GM10266 (cell line): ENCODE data around the gene LCN12.

ENCODE experiments used
- DNase-seq: peaks from one replicate; pipeline ENCODE4 v3.0.0; 2012; ENCODE audit errors: extremely low spot score
- CTCF ChIP-seq: IDR thresholded peaks from 2 replicates; pipeline ENCODE4 v1.5.1; 2012; ENCODE audit warnings: mild to moderate bottlenecking, low read depth; ENCODE audit not compliant: control insufficient read depth, insufficient read depth; ENCODE audit errors: missing control alignments

LCN12 gene

DNA sequence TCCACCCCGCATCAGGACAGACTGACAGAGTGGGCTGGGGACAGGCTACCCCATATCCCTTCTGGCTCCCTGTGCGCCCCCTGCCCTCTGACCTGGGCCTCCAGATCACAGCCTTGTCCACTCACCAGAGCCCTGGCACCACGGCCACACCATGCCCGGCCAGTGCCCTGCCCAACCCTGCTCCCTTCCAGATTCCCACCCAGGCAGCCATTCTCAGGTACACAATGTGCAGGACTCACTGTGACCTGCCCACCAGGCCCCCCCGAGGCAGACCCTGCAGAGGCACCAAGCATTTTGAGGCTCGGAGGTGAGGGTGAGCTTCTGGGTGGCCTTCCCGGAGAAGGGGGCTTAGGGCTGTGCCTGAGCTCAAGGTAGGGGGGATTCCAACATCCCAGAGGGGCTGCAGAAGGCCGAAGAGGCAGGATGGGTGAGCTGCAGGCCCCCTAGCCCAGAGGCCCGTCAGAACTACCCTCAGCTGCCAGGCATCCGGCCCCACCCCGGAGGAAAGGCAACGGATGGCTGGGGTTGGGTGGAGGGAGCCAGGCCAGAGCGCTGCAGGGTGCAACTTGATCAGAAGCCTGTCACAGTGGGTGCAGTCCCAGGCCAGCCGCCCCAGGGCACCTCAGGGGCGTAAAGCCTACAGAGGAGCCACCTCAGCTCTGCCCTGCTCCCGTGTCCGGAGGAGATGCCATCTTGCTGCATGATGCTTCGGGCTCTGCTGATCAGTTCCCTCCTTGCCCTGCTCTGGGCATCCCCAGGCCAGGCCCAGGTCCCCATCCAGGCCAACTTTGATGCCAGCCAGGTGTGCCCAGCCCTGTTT lies 30.4 kb downstream of the LCN12 start, which contains the start of gene LCNL1:
Gene LCNL1 (plus strand): TSS at position 762 of the 820 bp plus-strand sequence. CDS start 594 bp downstream, outside the sequence.
- DNase-seq: no peak
- TF ChIP-seq CTCF: no peak

GRCh38 chr9:136983167-136983566 lies 31.1 kb downstream of the LCN12 start:
- no peak for TF ChIP-seq CTCF

GRCh38 chr9:136983656-136984314 lies 31.7 kb downstream of the LCN12 start:
- no peak for TF ChIP-seq CTCF
- DNase-seq: no peak

More at GRCh38 chr9:136983167-136983566, 31.1 kb downstream of the LCN12 start:
- DNase-seq: no peak

DNA sequence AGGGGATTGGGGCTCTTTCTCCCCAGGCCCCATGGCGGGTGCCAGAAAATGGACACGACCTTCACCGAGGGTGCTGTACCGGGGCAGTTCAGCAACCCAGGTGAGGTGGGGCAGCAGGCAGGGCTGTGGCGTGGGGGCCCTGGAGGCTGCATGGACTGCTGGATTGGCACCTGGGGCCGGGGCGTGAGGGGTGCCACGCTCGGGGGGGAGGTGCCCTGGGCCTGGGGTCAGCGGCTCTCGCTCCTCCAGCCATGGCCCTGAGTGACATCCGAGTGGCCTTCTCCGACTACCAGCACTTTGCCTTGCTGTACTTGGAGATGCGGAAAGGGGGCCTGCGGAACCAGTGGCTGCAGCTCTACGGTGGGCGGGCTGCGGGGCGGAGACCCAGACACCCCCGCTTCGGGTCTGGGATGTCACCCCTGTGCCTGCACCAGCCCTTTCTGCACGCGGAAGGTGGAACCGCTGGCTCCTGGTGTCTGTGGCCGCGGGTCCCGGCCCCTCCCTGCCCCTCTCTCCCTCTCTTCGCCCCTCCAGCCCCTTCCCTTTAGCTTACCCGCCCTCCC lies 32.5 kb downstream of the LCN12 start:
- TF ChIP-seq CTCF: no peak
- DNase-seq: no peak

DNA sequence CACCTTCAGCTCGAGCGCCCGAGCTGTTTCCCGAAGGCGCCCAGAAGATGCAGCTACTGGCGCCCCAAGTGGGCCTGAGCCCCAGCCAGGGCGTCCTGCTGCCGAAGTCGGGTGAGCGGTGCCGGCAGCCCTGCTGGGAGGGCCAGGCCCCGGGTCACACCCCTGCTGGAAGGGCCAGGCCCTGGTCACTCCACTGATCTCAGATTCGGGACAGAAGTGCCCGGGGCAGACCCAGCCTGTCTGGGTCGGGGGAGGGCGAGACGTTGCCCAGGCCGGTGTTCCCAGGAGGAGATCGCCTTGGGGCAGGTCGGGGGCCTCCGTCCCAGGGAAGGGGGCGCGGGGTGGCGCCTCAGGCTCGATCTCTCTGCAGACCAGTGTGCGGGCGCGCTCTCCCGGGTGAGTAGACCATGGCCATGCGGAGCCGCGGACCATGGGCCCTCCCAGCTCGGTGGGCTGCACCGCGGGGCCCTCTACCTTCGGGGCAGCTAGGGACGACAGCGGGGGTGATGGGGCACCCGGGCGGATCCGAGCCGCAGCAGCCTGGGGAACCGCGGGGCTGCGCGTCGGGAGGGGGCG lies 33.0 kb downstream of the LCN12 start:
- DNase-seq: no peak
- no peak for TF ChIP-seq CTCF

- DNase-seq: no peak
- TF ChIP-seq CTCF: no peak
These were observed 33.8 kb downstream of the LCN12 start for GRCh38 chr9:136985853-136986252.

DNA sequence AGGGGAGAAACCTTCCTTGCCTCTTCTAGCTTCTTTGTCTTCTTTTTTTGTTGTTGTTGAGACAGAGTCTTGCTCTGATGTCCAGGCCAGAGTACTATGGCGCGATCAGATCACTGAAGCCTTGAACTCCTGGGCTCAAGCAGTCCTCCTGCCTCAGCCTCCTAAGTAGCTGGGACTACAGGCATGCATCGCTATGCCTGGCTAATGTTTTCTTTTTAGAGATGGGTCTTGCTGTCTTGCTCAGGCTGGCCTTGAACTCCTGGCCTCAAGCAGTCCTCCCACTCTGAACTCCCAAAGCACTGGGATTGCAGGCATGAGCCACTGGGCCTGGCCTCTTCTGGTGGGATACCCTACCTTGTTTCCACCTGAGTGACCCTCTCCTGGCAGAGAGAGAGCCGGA lies 36.8 kb downstream of the LCN12 start:
- DNase-seq: no peak
- TF ChIP-seq CTCF: no peak
